HFFc6 (cell line): ENCODE data around the gene CENPP. TPM values are rescaled to one million over a fixed set of nuclear protein-coding genes. Genes with fewer than 3 reads are reported as not detected.

Experiments
- DNase-seq: peaks from one replicate; pipeline ENCODE4 v3.0.0-alpha.2; 2018
- H3K27ac Mint-ChIP-seq: 2 replicates; pipeline ENCODE4 v1.8.0; 2020; ENCODE audit warnings: mild to moderate bottlenecking, mixed read lengths
- H3K27me3 Mint-ChIP-seq: 2 replicates; pipeline ENCODE4 v1.8.0; 2021; ENCODE audit warnings: mild to moderate bottlenecking, moderate library complexity, mixed read lengths; ENCODE audit not compliant: insufficient read depth
- H3K36me3 Mint-ChIP-seq: 2 replicates; pipeline ENCODE4 v1.8.0; 2021; ENCODE audit warnings: low read depth, mixed read lengths
- H3K4me1 Mint-ChIP-seq: 2 replicates; pipeline ENCODE4 v1.8.0; 2020; ENCODE audit warnings: low read depth, mixed read lengths
- H3K4me3 Mint-ChIP-seq: 2 replicates; pipeline ENCODE4 v1.8.0; 2020; ENCODE audit warnings: mild to moderate bottlenecking, moderate library complexity, mixed read lengths
- H3K9me3 Mint-ChIP-seq: 2 replicates; pipeline ENCODE4 v1.8.0; 2020; ENCODE audit warnings: mild to moderate bottlenecking, mixed read lengths
- total RNA-seq, 6 experiments: library from RNA; stranded (reverse); fragmentation: NEBNext Ultra II Directional; extraction: Animal tissue kit (Norgen Biotek cat#: 25700); gene quantifications; 2 replicates in 1 of 6; 3 replicates in 5 of 6; pipeline ENCODE4 v1.2.3, GENCODE V29; 2021
- TF ChIP-seq, protein P1 (sequence below): fragments of 200-600 bp; sonication (generic); IDR thresholded peaks from 2 replicates; pipeline ENCODE4 v1.5.0; 2021; ENCODE audit warnings: antibody characterized with exemption, mild to moderate bottlenecking

Gene CENPP
- total RNA-seq, 6 experiments from 2014 or later: 3.0 to 7.0 (median 6.0) TPM

DNA sequence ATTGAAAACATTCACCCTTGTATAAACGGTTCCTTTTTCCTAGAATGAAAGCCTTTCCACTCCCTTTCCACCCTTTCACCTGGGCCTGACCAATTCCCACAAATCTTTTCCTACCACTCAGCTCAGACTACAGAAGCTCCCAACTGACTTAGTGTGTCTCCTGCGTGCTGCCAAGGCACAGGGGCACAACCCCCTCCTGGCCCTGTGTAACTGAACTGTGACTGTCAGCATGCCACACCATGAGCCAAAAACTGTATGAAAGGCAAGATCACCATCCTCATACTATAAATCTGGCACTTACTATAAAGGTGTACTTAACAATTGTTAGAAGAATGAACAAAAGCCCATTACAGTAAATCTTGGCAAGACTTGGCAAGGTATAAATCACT, 12.1 kb upstream of the CENPP start:
- Mint-ChIP-seq H3K27me3 (no peaks in the 10 kb centered on the region), H3K27ac (peak overlapping the region; percentile 55), H3K4me3 (no peak overlapping the region), H3K9me3 (no peaks in the 10 kb centered on the region), H3K4me1 (peaks cover 25% of the 10 kb centered on the region), H3K36me3 (peaks cover 37% of the 10 kb centered on the region)
- TF ChIP-seq, protein P1, sequence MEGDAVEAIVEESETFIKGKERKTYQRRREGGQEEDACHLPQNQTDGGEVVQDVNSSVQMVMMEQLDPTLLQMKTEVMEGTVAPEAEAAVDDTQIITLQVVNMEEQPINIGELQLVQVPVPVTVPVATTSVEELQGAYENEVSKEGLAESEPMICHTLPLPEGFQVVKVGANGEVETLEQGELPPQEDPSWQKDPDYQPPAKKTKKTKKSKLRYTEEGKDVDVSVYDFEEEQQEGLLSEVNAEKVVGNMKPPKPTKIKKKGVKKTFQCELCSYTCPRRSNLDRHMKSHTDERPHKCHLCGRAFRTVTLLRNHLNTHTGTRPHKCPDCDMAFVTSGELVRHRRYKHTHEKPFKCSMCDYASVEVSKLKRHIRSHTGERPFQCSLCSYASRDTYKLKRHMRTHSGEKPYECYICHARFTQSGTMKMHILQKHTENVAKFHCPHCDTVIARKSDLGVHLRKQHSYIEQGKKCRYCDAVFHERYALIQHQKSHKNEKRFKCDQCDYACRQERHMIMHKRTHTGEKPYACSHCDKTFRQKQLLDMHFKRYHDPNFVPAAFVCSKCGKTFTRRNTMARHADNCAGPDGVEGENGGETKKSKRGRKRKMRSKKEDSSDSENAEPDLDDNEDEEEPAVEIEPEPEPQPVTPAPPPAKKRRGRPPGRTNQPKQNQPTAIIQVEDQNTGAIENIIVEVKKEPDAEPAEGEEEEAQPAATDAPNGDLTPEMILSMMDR: no peak
- DNase-seq: no peak

GRCh38 chr9:92315456-92315855, 10.3 kb upstream of the CENPP start:
- Mint-ChIP-seq H3K4me3 (no peak overlapping the region), H3K4me1 (peaks cover 25% of the 10 kb centered on the region), H3K9me3 (no peaks in the 10 kb centered on the region), H3K27ac (no peak overlapping the region), H3K36me3 (peaks cover 45% of the 10 kb centered on the region), H3K27me3 (no peaks in the 10 kb centered on the region)
- TF ChIP-seq, protein P1: no peak
- DNase-seq: no peak

DNA sequence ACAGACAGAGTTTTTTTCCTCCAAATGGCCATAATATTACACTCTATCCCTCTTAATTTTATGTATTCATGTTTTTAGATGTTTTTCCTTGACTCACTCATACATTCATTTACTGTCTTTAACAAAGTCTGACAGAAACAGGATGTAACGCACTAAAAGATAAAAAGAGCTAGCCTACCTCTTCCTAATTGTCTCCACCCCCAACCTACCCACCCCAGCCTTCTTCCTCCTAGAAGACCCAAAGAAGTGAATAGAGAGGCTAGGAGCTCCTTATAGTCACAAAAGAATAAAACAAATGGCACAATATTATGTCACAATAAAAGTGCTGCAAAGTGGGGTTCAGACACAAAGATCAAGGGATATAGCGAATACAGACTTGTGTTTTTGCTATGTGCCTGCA, 1.3 kb upstream of the CENPP start:
- H3K4me3 Mint-ChIP-seq: peak overlapping the region; percentile 95
- no peaks in the 10 kb centered on the region for H3K27me3 Mint-ChIP-seq
- H3K27ac Mint-ChIP-seq: peak overlapping the region; percentile 99
- TF ChIP-seq, protein P1: no peak
- peaks cover 5% of the 10 kb centered on the region for H3K36me3 Mint-ChIP-seq
- no peaks in the 10 kb centered on the region for H3K9me3 Mint-ChIP-seq
- H3K4me1 Mint-ChIP-seq: peaks cover 28% of the 10 kb centered on the region
- no peak for DNase-seq

DNA sequence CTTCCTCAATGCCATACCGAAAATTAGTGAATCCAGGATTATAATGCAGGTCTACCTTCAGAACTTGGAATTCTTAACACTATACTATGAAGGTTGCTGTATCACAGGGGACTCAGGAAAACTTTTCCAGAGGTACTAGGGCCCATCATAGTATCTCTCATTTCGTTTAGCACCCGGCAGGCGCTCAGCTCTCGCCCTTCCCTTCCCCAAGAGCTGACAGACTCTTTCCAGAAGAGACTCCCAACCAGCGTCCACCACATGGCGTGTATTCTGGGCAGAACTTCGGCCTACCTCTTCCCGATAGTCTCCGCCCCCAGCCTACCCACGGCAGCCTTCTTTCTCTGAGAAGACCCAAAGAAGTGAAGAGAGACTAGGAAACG, 874 bp upstream of the CENPP start:
- H3K27ac Mint-ChIP-seq: peak overlapping the region; percentile 99
- H3K4me1 Mint-ChIP-seq: peaks cover 28% of the 10 kb centered on the region
- no peaks in the 10 kb centered on the region for H3K27me3 Mint-ChIP-seq
- TF ChIP-seq, protein P1: no peak
- peak; percentile 4 for DNase-seq
- H3K9me3 Mint-ChIP-seq: no peaks in the 10 kb centered on the region
- peak overlapping the region; percentile 95 for H3K4me3 Mint-ChIP-seq
- H3K36me3 Mint-ChIP-seq: peaks cover 4% of the 10 kb centered on the region

DNA sequence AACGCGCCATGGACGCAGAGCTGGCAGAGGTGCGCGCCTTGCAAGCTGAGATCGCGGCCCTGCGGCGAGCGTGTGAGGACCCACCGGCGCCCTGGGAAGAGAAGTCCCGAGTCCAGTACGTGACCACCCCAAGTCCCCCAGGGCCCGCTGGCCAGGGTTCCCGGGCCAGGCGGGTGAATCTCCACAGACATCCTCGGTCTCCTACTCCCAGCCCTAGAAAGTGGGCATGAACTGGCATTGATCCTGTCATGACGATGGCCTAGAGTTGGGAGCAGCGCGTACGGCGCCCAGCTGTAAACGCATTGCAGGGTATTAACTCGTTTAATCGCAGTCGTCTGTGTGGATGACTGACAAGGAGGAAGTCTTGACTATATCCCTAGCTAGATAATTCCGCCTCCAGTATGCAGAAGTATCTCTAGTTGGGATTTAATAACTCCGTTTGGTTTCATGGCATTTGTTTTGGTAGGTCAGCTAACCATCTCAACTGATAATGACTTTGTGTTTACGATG, 293 bp downstream of the CENPP start:
- TF ChIP-seq, protein P1: no peak
- Mint-ChIP-seq H3K36me3 (no peaks in the 10 kb centered on the region; the same call in 1 of the 2 replicates), H3K9me3 (no peaks in the 10 kb centered on the region), H3K27me3 (no peaks in the 10 kb centered on the region), H3K4me1 (peaks cover 28% of the 10 kb centered on the region), H3K4me3 (peak overlapping the region; percentile 95), H3K27ac (peak overlapping the region; percentile 99)
- DNase-seq: no peak
